Skeletal muscle tissue (tissue), 4 donors: ENCODE data around the gene PHF5A. TPM values are rescaled to one million over a fixed set of nuclear protein-coding genes. Genes with fewer than 3 reads are reported as not detected.
"Not testable (repeated sequence)": the region's sequence is repeated elsewhere in the genome, so short reads cannot be mapped to it uniquely, and the experiment has no call there.

ENCODE experiments used
- H3K27ac ChIP-seq: one replicate; pipeline ENCODE4 v1.7.0; 2013; ENCODE audit warnings: mild to moderate bottlenecking, low read depth, low read length, inconsistent platforms
- H3K27me3 ChIP-seq, 3 donors: one replicate each; pipeline ENCODE4 v1.7.0; 2013; ENCODE audit warnings: low read length in 3 of 3; ENCODE audit not compliant: control insufficient read depth in 3 of 3, insufficient read depth in 3 of 3
- H3K36me3 ChIP-seq, 3 donors: one replicate each; pipeline ENCODE4 v1.7.0; 2013; ENCODE audit warnings: low read length in 3 of 3; ENCODE audit not compliant: control insufficient read depth in 3 of 3, insufficient read depth in 3 of 3
- H3K4me1 ChIP-seq, 3 donors: one replicate each; pipeline ENCODE4 v1.7.0; 2013; ENCODE audit warnings: low read length in 3 of 3, mild to moderate bottlenecking in 3 of 3; ENCODE audit not compliant: control insufficient read depth in 3 of 3, insufficient read depth in 3 of 3
- H3K4me3 ChIP-seq, 3 donors: one replicate each; pipeline ENCODE4 v1.7.0; 2013; ENCODE audit warnings: low read length in 3 of 3
- H3K9ac ChIP-seq, 3 donors: one replicate each; pipeline ENCODE4 v1.7.0; 2013; ENCODE audit warnings: low read length in 3 of 3, mild to moderate bottlenecking in 3 of 3, moderate library complexity in 2 of 3, low read depth in 1 of 3
- H3K9me3 ChIP-seq, 3 donors: one replicate each; pipeline ENCODE4 v1.7.0; 2013; ENCODE audit warnings: low read length in 3 of 3; ENCODE audit not compliant: control insufficient read depth in 3 of 3
- total RNA-seq: library from RNA; depleted of rRNA; stranded (reverse); fragments of >200 nt; gene quantifications from one replicate; pipeline ENCODE4 v1.2.3, GENCODE V29; 2014
- donor health status: Osteomylitis.

Gene PHF5A
- total RNA-seq, 1 donor from 2014 or later = 43.8 TPM

- Histone ChIP-seq H3K4me1 (peaks cover 58 to 71% (median 60%) of the 10 kb centered on the region in 3 donors), H3K27ac (peak overlapping the region; percentile 98), H3K36me3 (peaks cover 11 to 15% (median 13%) of the 10 kb centered on the region in 3 donors), H3K27me3 (no peaks in the 10 kb centered on the region), H3K9me3 (no peaks in the 10 kb centered on the region), H3K9ac (peak overlapping the region in 2 of 3 donors; percentile 26 to 57), H3K4me3 (peak overlapping the region in 1 of 3 donors; percentile 37)
Measured at GRCh38 chr22:41442240-41442792, 26.2 kb downstream of the PHF5A start.

- peaks cover 29 to 32% (median 31%) of the 10 kb centered on the region in 3 donors for H3K36me3 ChIP-seq
- H3K4me1 ChIP-seq = peaks cover 76 to 89% (median 78%) of the 10 kb centered on the region in 3 donors
- not testable (repeated sequence) for H3K27me3 ChIP-seq, H3K4me3 ChIP-seq, H3K9me3 ChIP-seq
- H3K27ac ChIP-seq = peak overlapping the region; percentile 77
- H3K9ac ChIP-seq = peak overlapping the region in 2 of 3 donors; percentile 21 to 60
Measured at GRCh38 chr22:41440511-41440910, 28.0 kb downstream of the PHF5A start.

GRCh38 chr22:41437198-41437597, 31.3 kb downstream of the PHF5A start:
- H3K36me3 ChIP-seq = peaks cover 29 to 39% (median 36%) of the 10 kb centered on the region in 3 donors
- H3K9ac ChIP-seq = peak overlapping the region in 2 of 3 donors; percentile 51 to 69
- H3K27ac ChIP-seq = peak overlapping the region; percentile 1
- no peaks in the 10 kb centered on the region for H3K27me3 ChIP-seq
- peaks cover 76 to 82% (median 78%) of the 10 kb centered on the region in 3 donors for H3K4me1 ChIP-seq
- no peaks in the 10 kb centered on the region for H3K9me3 ChIP-seq
- no peak overlapping the region for H3K4me3 ChIP-seq

GRCh38 chr22:41436322-41437113, 32.0 kb downstream of the PHF5A start:
- H3K9ac ChIP-seq = peak overlapping the region in 2 of 3 donors; percentile 61 to 71
- peak overlapping the region in 1 of 3 donors; percentile 22 for H3K4me3 ChIP-seq
- no peaks in the 10 kb centered on the region for H3K9me3 ChIP-seq
- peaks cover 29 to 39% (median 36%) of the 10 kb centered on the region in 3 donors for H3K36me3 ChIP-seq
- H3K27ac ChIP-seq = peak overlapping the region; percentile 9
- H3K27me3 ChIP-seq = no peaks in the 10 kb centered on the region
- peaks cover 71 to 77% (median 73%) of the 10 kb centered on the region in 3 donors for H3K4me1 ChIP-seq

GRCh38 chr22:41435560-41435959, 32.9 kb downstream of the PHF5A start:
- Histone ChIP-seq H3K27me3 (no peaks in the 10 kb centered on the region), H3K4me3 (peak overlapping the region in 2 of 3 donors; percentile 11 to 41), H3K9ac (peak overlapping the region in 2 of 3 donors; percentile 47 to 71), H3K9me3 (no peaks in the 10 kb centered on the region), H3K27ac (peak overlapping the region; percentile 45), H3K4me1 (peaks cover 65 to 70% (median 68%) of the 10 kb centered on the region in 3 donors), H3K36me3 (peaks cover 29 to 39% (median 34%) of the 10 kb centered on the region in 3 donors)

- Histone ChIP-seq H3K36me3 (peaks cover 29 to 39% (median 33%) of the 10 kb centered on the region in 3 donors), H3K4me1 (peaks cover 60 to 68% (median 66%) of the 10 kb centered on the region in 3 donors), H3K27ac (peak overlapping the region; percentile 45), H3K9ac (peak overlapping the region in 1 of 3 donors; percentile 71)
- not testable (repeated sequence) for H3K9me3 ChIP-seq, H3K27me3 ChIP-seq, H3K4me3 ChIP-seq
Measured at GRCh38 chr22:41434361-41435003, 34.0 kb downstream of the PHF5A start.

GRCh38 chr22:41433480-41433879, 35.0 kb downstream of the PHF5A start:
- peaks cover 54 to 63% (median 60%) of the 10 kb centered on the region in 3 donors for H3K4me1 ChIP-seq
- not testable (repeated sequence) for H3K9me3 ChIP-seq, H3K27me3 ChIP-seq, H3K4me3 ChIP-seq, H3K9ac ChIP-seq
- H3K36me3 ChIP-seq = peaks cover 29 to 39% (median 33%) of the 10 kb centered on the region in 3 donors
- peak overlapping the region; percentile 40 for H3K27ac ChIP-seq

- Histone ChIP-seq H3K4me1 (peaks cover 40 to 53% (median 47%) of the 10 kb centered on the region in 3 donors), H3K9ac (no peak overlapping the region), H3K4me3 (no peak overlapping the region), H3K9me3 (no peaks in the 10 kb centered on the region), H3K36me3 (peaks cover 22 to 31% (median 24%) of the 10 kb centered on the region in 3 donors), H3K27me3 (no peaks in the 10 kb centered on the region), H3K27ac (no peak overlapping the region)
Measured at GRCh38 chr22:41431656-41432055, 36.8 kb downstream of the PHF5A start.

GRCh38 chr22:41429951-41430332, 38.5 kb downstream of the PHF5A start:
- Histone ChIP-seq H3K36me3 (peaks cover 5 to 22% (median 7%) of the 10 kb centered on the region in 3 donors), H3K9me3 (no peaks in the 10 kb centered on the region), H3K27me3 (no peaks in the 10 kb centered on the region), H3K27ac (peak overlapping the region; percentile 50), H3K4me1 (peaks cover 27 to 41% (median 40%) of the 10 kb centered on the region in 3 donors), H3K4me3 (no peak overlapping the region), H3K9ac (peak overlapping the region in 1 of 3 donors; percentile 64)
